Left lung (tissue), 10 donors: Measurements from ENCODE around the gene HSPA4. TPM values are rescaled to one million over a fixed set of nuclear protein-coding genes. Genes with fewer than 3 reads are reported as not detected.

ENCODE experiments used
- ATAC-seq: fragments of 200-7000 bp; cut with Tn5 transposase; one replicate; pipeline ENCODE4 v1.9.1; 2020; ENCODE audit warnings: moderate library complexity
- DNase-seq, 4 donors: peaks; one replicate each; pipeline ENCODE4 v3.0.0-alpha.2; 2013 to 2020
- H3K27ac ChIP-seq, 2 donors: fragments of 200-600 bp; sonication (generic) in 1 of 2; one replicate each; pipeline versions ENCODE4 v1.5.0 to v1.8.0; 2020 to 2021
- H3K27me3 ChIP-seq, 2 donors: fragments of 200-600 bp; sonication (generic) in 1 of 2; one replicate each; pipeline versions ENCODE4 v1.5.0 to v1.8.0; 2020 to 2021
- H3K36me3 ChIP-seq, 2 donors: fragments of 200-600 bp; sonication (generic) in 1 of 2; one replicate each; pipeline versions ENCODE4 v1.5.0 to v1.8.0; 2020 to 2021
- H3K4me1 ChIP-seq, 2 donors: fragments of 200-600 bp; one replicate each; pipeline ENCODE4 v1.8.0; 2021
- H3K4me3 ChIP-seq, 2 donors: fragments of 200-600 bp; sonication (generic) in 1 of 2; one replicate each; pipeline versions ENCODE4 v1.5.0 to v1.8.0; 2020 to 2021; ENCODE audit warnings: mild to moderate bottlenecking in 1 of 2
- H3K9me3 ChIP-seq, 2 donors: fragments of 200-600 bp; sonication (generic) in 1 of 2; one replicate each; pipeline versions ENCODE4 v1.5.0 to v1.8.0; 2020 to 2021
- CTCF ChIP-seq, 2 donors: fragments of 200-600 bp; sonication (generic) in 1 of 2; IDR thresholded peaks; one replicate each; pipeline versions ENCODE4 v1.5.0 to v1.8.0; 2021; ENCODE audit warnings: antibody characterized with exemption in 2 of 2
- intact Hi-C, 2 donors: fragments of 100-400 bp; cut with DNase I; formaldehyde crosslinking; loops; one replicate each; pipeline versions ENCODE4 v1.11.2 to v1.14.2; 2022
- polyA plus RNA-seq, 6 donors: library from polyadenylated mRNA; unstranded; fragments of 120-200 nt; gene quantifications; one replicate each; pipeline ENCODE4 v1.2.1, GENCODE V29; 2013; ENCODE audit not compliant: insufficient read length in 6 of 6
- total RNA-seq, 2 donors: library from RNA; stranded (reverse); fragmentation: NEBNext Ultra II Directional; extraction: Animal tissue kit (Norgen Biotek cat#: 25700); gene quantifications; one replicate each; pipeline ENCODE4 v1.2.1, GENCODE V29; 2021
- donor health status: DM: no; HTN: yes; CAD: no.
- donor health status: DM: no; HTN: no; CAD: no.

The HSPA4 gene
- total and polyA plus RNA-seq, 8 donors, result 85.5 to 109 (median 91.2) TPM

- DNase-seq (no peak), ATAC-seq (no peak)
- intact Hi-C loops, result no loop called here
- Histone ChIP-seq H3K9me3 (no peaks in the 10 kb centered on the region), H3K27me3 (no peaks in the 10 kb centered on the region), H3K4me3 (no peak overlapping the region), H3K27ac (no peak overlapping the region), H3K36me3 (peaks cover 4 to 11% of the 10 kb centered on the region in 2 donors), H3K4me1 (peaks cover 3 to 5% of the 10 kb centered on the region in 2 donors)
- TF ChIP-seq CTCF (IDR thresholded peaks at IDR 0.05), result no peak
Measured at GRCh38 chr5:133109655-133110483, 58.1 kb downstream of the HSPA4 start.

- intact Hi-C loops, result no loop called here
- Histone ChIP-seq H3K9me3 (no peaks in the 10 kb centered on the region), H3K36me3 (peaks cover under 1 to 2% of the 10 kb centered on the region in 2 donors), H3K4me3 (no peak overlapping the region), H3K27me3 (no peaks in the 10 kb centered on the region), H3K27ac (no peak overlapping the region), H3K4me1 (peaks cover 3 to 5% of the 10 kb centered on the region in 2 donors)
- no peak for TF ChIP-seq CTCF (IDR thresholded peaks at IDR 0.05)
- DNase-seq (no peak), ATAC-seq (no peak)
Measured at GRCh38 chr5:133110709-133111108, 58.9 kb downstream of the HSPA4 start.

- intact Hi-C loops, result no loop called here
- ATAC-seq, result peak; percentile 90
- peak; percentile 82 to 92 (median 87) for DNase-seq
- no peaks in the 10 kb centered on the region for H3K9me3 ChIP-seq
- no peak overlapping the region for H3K4me3 ChIP-seq
- H3K27ac ChIP-seq, result no peak overlapping the region
- no peaks in the 10 kb centered on the region for H3K36me3 ChIP-seq
- peak; percentile 80 to 84 for TF ChIP-seq CTCF (IDR thresholded peaks at IDR 0.05)
- H3K27me3 ChIP-seq, result no peaks in the 10 kb centered on the region
- peaks cover 3 to 5% of the 10 kb centered on the region in 2 donors for H3K4me1 ChIP-seq
Measured at GRCh38 chr5:133111299-133111698, 59.5 kb downstream of the HSPA4 start.

GRCh38 chr5:133112026-133112660 is 60.3 kb downstream of the HSPA4 start:
- ATAC-seq, result no peak
- TF ChIP-seq CTCF (IDR thresholded peaks at IDR 0.05), result no peak
- Histone ChIP-seq H3K4me1 (peaks cover 0 to 5% of the 10 kb centered on the region in 2 donors), H3K27ac (no peak overlapping the region), H3K36me3 (no peaks in the 10 kb centered on the region), H3K4me3 (no peak overlapping the region), H3K9me3 (no peaks in the 10 kb centered on the region), H3K27me3 (no peaks in the 10 kb centered on the region)
- DNase-seq, result no peak
- intact Hi-C loops, result no loop called here

- Histone ChIP-seq H3K9me3 (no peaks in the 10 kb centered on the region), H3K27me3 (no peaks in the 10 kb centered on the region), H3K36me3 (no peaks in the 10 kb centered on the region), H3K4me1 (peaks cover 0 to 5% of the 10 kb centered on the region in 2 donors), H3K4me3 (no peak overlapping the region), H3K27ac (no peak overlapping the region)
- ATAC-seq (no peak), DNase-seq (no peak)
- intact Hi-C loops, result no loop called here
- no peak for TF ChIP-seq CTCF (IDR thresholded peaks at IDR 0.05)
Measured at GRCh38 chr5:133113331-133114061, 61.7 kb downstream of the HSPA4 start.
